Activated CD4-positive, alpha-beta memory T cell treated with anti-CD3 and anti-CD28 coated beads, Interleukin-2, amount 10 ng/mL, durations not matched to agents 7 days and 5 days (primary cell): ENCODE data around the gene TAS2R31. TPM values are rescaled to one million over a fixed set of nuclear protein-coding genes. Genes with fewer than 3 reads are reported as not detected.
"Not testable (repeated sequence)": the region's sequence is repeated elsewhere in the genome, so short reads cannot be mapped to it uniquely, and the experiment has no call there.

Experiments used
- CTCF ChIA-PET: fragments of 350-600 bp; sonication (Branson Sonifier 250); formaldehyde crosslinking; loops from one replicate; lab custom pipeline; 2021; ENCODE audit warnings: antibody characterized with exemption, inconsistent platforms; lab: Charles Lee
- POLR2A ChIA-PET: fragments of 350-600 bp; sonication (Branson Sonifier 250); formaldehyde crosslinking; loops from one replicate; lab custom pipeline; 2021; ENCODE audit warnings: antibody characterized with exemption; lab: Charles Lee
- DNase-seq: peaks from one replicate; pipeline ENCODE4 v3.0.0-alpha.2; 2020
- H3K27ac Mint-ChIP-seq: one replicate; pipeline ENCODE4 v1.8.0; 2021; ENCODE audit warnings: mild to moderate bottlenecking, mixed read lengths
- H3K27me3 Mint-ChIP-seq: one replicate; pipeline ENCODE4 v1.8.0; 2021; ENCODE audit warnings: mixed read lengths
- H3K36me3 Mint-ChIP-seq: one replicate; pipeline ENCODE4 v1.8.0; 2021; ENCODE audit warnings: low read depth, mixed read lengths
- H3K4me1 Mint-ChIP-seq: one replicate; pipeline ENCODE4 v1.8.0; 2021; ENCODE audit warnings: mixed read lengths
- H3K4me3 Mint-ChIP-seq: one replicate; pipeline ENCODE4 v1.8.0; 2021; ENCODE audit warnings: mild to moderate bottlenecking, mixed read lengths
- H3K9me3 Mint-ChIP-seq: one replicate; pipeline ENCODE4 v1.8.0; 2021; ENCODE audit warnings: mixed read lengths
- total RNA-seq, 2 experiments: library from RNA; stranded (reverse); gene quantifications; one replicate each; pipeline ENCODE4 v1.2.3, GENCODE V29; 2021

The TAS2R31 gene
- total RNA-seq = 1 to 10 TPM; 1.7 to 1.9 TPM

GRCh38 chr12:11031307-11031706 is at the start of gene TAS2R31:
Gene TAS2R31 (minus strand): TSS chr12:11031407. CDS start chr12:11031335, 72 bp downstream.
- ChIA-PET POLR2A (no interaction called here), CTCF (no interaction called here)
- Mint-ChIP-seq H3K4me3 (no peak within 1 kb of the TSS), H3K36me3 (peaks cover 15% of the 10 kb centered on the region), H3K27me3 (no peaks in the 10 kb centered on the region), H3K27ac (no peak within 1 kb of the TSS), H3K4me1 (no peaks in the 10 kb centered on the region), H3K9me3 (peaks cover 3% of the 10 kb centered on the region)
- no peak for DNase-seq

- no peak for DNase-seq
- CTCF ChIA-PET = no interaction called here
- Mint-ChIP-seq H3K4me1 (peaks cover 4% of the 10 kb centered on the region), H3K36me3 (peaks cover 5% of the 10 kb centered on the region), H3K27me3 (no peaks in the 10 kb centered on the region), H3K27ac (no peak overlapping the region), H3K4me3 (no peak overlapping the region), H3K9me3 (peaks cover 7% of the 10 kb centered on the region)
- POLR2A ChIA-PET = no interaction called here
Observed at GRCh38 chr12:11078246-11078645, 47.0 kb upstream of the TAS2R31 start.

GRCh38 chr12:11075642-11076041 is 44.4 kb upstream of the TAS2R31 start:
- Mint-ChIP-seq H3K27me3 (no peaks in the 10 kb centered on the region), H3K27ac (no peak overlapping the region), H3K4me1 (peaks cover 4% of the 10 kb centered on the region), H3K9me3 (peaks cover 2% of the 10 kb centered on the region), H3K4me3 (no peak overlapping the region), H3K36me3 (peaks cover 7% of the 10 kb centered on the region)
- POLR2A ChIA-PET = no interaction called here
- no peak for DNase-seq
- CTCF ChIA-PET = no interaction called here

GRCh38 chr12:11071414-11071813 is 40.2 kb upstream of the TAS2R31 start:
- no peaks in the 10 kb centered on the region for H3K27me3 Mint-ChIP-seq
- no peaks in the 10 kb centered on the region for H3K9me3 Mint-ChIP-seq
- H3K27ac Mint-ChIP-seq = no peak overlapping the region
- H3K4me3 Mint-ChIP-seq = no peak overlapping the region
- ChIA-PET CTCF (no interaction called here), POLR2A (no interaction called here)
- DNase-seq = no peak
- peaks cover 11% of the 10 kb centered on the region for H3K36me3 Mint-ChIP-seq
- peaks cover 4% of the 10 kb centered on the region for H3K4me1 Mint-ChIP-seq

GRCh38 chr12:11070999-11071398 is 39.8 kb upstream of the TAS2R31 start:
- no peak overlapping the region for H3K27ac Mint-ChIP-seq
- H3K9me3 Mint-ChIP-seq = no peaks in the 10 kb centered on the region
- POLR2A ChIA-PET = no interaction called here
- peaks cover 11% of the 10 kb centered on the region for H3K36me3 Mint-ChIP-seq
- CTCF ChIA-PET = no interaction called here
- no peaks in the 10 kb centered on the region for H3K27me3 Mint-ChIP-seq
- peaks cover 4% of the 10 kb centered on the region for H3K4me1 Mint-ChIP-seq
- no peak overlapping the region for H3K4me3 Mint-ChIP-seq
- no peak for DNase-seq

- ChIA-PET CTCF (no interaction called here), POLR2A (no interaction called here)
- peaks cover 11% of the 10 kb centered on the region for H3K36me3 Mint-ChIP-seq
- no peak overlapping the region for H3K27ac Mint-ChIP-seq
- no peak for DNase-seq
- H3K9me3 Mint-ChIP-seq = peaks cover 2% of the 10 kb centered on the region
- no peaks in the 10 kb centered on the region for H3K27me3 Mint-ChIP-seq
- no peak overlapping the region for H3K4me3 Mint-ChIP-seq
- no peaks in the 10 kb centered on the region for H3K4me1 Mint-ChIP-seq
Observed at GRCh38 chr12:11069854-11070365, 38.7 kb upstream of the TAS2R31 start.

- DNase-seq = no peak
- Mint-ChIP-seq H3K4me1 (no peaks in the 10 kb centered on the region), H3K36me3 (peaks cover 11% of the 10 kb centered on the region), H3K4me3 (no peak overlapping the region), H3K27ac (no peak overlapping the region), H3K27me3 (no peaks in the 10 kb centered on the region), H3K9me3 (peaks cover 2% of the 10 kb centered on the region)
- CTCF ChIA-PET = no interaction called here
- POLR2A ChIA-PET = no interaction called here
Observed at GRCh38 chr12:11067514-11067913, 36.3 kb upstream of the TAS2R31 start.

GRCh38 chr12:11062194-11062593 is 31.0 kb upstream of the TAS2R31 start, which contains the start of gene TAS2R46:
Gene TAS2R46 (minus strand): TSS chr12:11062294. CDS start chr12:11062294, 0 bp downstream.
- CTCF ChIA-PET, POLR2A ChIA-PET, H3K9me3 Mint-ChIP-seq, H3K4me3 Mint-ChIP-seq, H3K4me1 Mint-ChIP-seq, H3K27me3 Mint-ChIP-seq, DNase-seq, H3K36me3 Mint-ChIP-seq, H3K27ac Mint-ChIP-seq: not testable (repeated sequence)

GRCh38 chr12:11059784-11060183 is 28.6 kb upstream of the TAS2R31 start:
- H3K27me3 Mint-ChIP-seq = no peaks in the 10 kb centered on the region
- no peaks in the 10 kb centered on the region for H3K9me3 Mint-ChIP-seq
- H3K36me3 Mint-ChIP-seq = peaks cover 7% of the 10 kb centered on the region
- H3K4me3 Mint-ChIP-seq = no peak overlapping the region
- POLR2A ChIA-PET = no interaction called here
- no peaks in the 10 kb centered on the region for H3K4me1 Mint-ChIP-seq
- no peak overlapping the region for H3K27ac Mint-ChIP-seq
- CTCF ChIA-PET = no interaction called here
- DNase-seq = no peak

- H3K4me1 Mint-ChIP-seq = no peaks in the 10 kb centered on the region
- H3K4me3 Mint-ChIP-seq = no peak overlapping the region
- CTCF ChIA-PET = no interaction called here
- DNase-seq = no peak
- H3K27me3 Mint-ChIP-seq = no peaks in the 10 kb centered on the region
- POLR2A ChIA-PET = no interaction called here
- no peak overlapping the region for H3K27ac Mint-ChIP-seq
- H3K9me3 Mint-ChIP-seq = no peaks in the 10 kb centered on the region
- H3K36me3 Mint-ChIP-seq = peaks cover 7% of the 10 kb centered on the region
Observed at GRCh38 chr12:11059041-11059440, 27.8 kb upstream of the TAS2R31 start.

GRCh38 chr12:11055306-11055705 is 24.1 kb upstream of the TAS2R31 start:
- Mint-ChIP-seq H3K27ac (no peak overlapping the region), H3K27me3 (no peaks in the 10 kb centered on the region), H3K4me1 (no peaks in the 10 kb centered on the region), H3K36me3 (peaks cover 18% of the 10 kb centered on the region), H3K9me3 (peaks cover 12% of the 10 kb centered on the region), H3K4me3 (no peak overlapping the region)
- CTCF ChIA-PET = no interaction called here
- POLR2A ChIA-PET = no interaction called here
- DNase-seq = no peak

GRCh38 chr12:11049806-11050531 is 18.8 kb upstream of the TAS2R31 start:
- Mint-ChIP-seq H3K36me3 (peaks cover 23% of the 10 kb centered on the region), H3K9me3 (peaks cover 18% of the 10 kb centered on the region)
- H3K4me1 Mint-ChIP-seq, H3K4me3 Mint-ChIP-seq, H3K27me3 Mint-ChIP-seq, DNase-seq, POLR2A ChIA-PET, H3K27ac Mint-ChIP-seq, CTCF ChIA-PET: not testable (repeated sequence)

GRCh38 chr12:11041366-11041765 is 10.2 kb upstream of the TAS2R31 start:
- H3K27ac Mint-ChIP-seq, H3K9me3 Mint-ChIP-seq, H3K4me3 Mint-ChIP-seq, H3K27me3 Mint-ChIP-seq, POLR2A ChIA-PET, H3K4me1 Mint-ChIP-seq, CTCF ChIA-PET, DNase-seq: not testable (repeated sequence)
- H3K36me3 Mint-ChIP-seq = peaks cover 32% of the 10 kb centered on the region

GRCh38 chr12:11040162-11040561 is 9.0 kb upstream of the TAS2R31 start:
- Mint-ChIP-seq H3K36me3 (peaks cover 30% of the 10 kb centered on the region), H3K27me3 (no peaks in the 10 kb centered on the region), H3K9me3 (peaks cover 8% of the 10 kb centered on the region), H3K4me1 (no peaks in the 10 kb centered on the region), H3K4me3 (no peak overlapping the region), H3K27ac (no peak overlapping the region)
- ChIA-PET CTCF (no interaction called here), POLR2A (no interaction called here)
- DNase-seq = no peak
